AG10803 (cell line): ENCODE results near the gene FARS2.
"Not testable (repeated sequence)": the region's sequence is repeated elsewhere in the genome, so short reads cannot be mapped to it uniquely, and the experiment has no call there.

Source experiments
- DNase-seq: peaks from one replicate; pipeline ENCODE4 v3.0.0; 2010; ENCODE audit warnings: low read depth
- H3K4me3 ChIP-seq: 2 replicates; pipeline ENCODE4 v1.5.1; 2011; ENCODE audit warnings: mild to moderate bottlenecking, low read length, control low read depth
- TF ChIP-seq, protein P1 (sequence below): conservative IDR thresholded peaks from 2 replicates; pipeline ENCODE4 v1.5.1; 2011; ENCODE audit warnings: mild to moderate bottlenecking, low read length, control low read depth, inconsistent platforms

FARS2 gene

DNA sequence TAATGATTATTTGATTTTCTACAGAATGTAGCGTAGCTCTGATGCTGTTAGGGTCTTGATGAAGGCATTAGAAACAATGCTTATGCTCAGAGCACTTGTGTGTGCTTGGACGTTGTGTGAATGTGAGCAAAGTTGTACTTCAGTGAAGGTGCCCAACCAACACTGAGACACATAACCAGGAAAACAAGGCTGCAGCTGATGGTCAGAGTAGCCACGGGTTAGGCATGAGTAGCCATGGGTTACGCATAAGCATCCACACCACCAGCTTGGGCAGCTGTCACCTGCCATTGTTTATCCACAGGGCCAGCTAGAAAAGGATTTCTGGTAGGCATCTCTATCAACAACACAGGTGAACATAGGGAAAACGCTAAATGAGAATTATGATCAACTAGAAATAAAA, 418.8 kb downstream of the FARS2 start:
- no peak overlapping the region for H3K4me3 ChIP-seq
- TF ChIP-seq, protein P1, sequence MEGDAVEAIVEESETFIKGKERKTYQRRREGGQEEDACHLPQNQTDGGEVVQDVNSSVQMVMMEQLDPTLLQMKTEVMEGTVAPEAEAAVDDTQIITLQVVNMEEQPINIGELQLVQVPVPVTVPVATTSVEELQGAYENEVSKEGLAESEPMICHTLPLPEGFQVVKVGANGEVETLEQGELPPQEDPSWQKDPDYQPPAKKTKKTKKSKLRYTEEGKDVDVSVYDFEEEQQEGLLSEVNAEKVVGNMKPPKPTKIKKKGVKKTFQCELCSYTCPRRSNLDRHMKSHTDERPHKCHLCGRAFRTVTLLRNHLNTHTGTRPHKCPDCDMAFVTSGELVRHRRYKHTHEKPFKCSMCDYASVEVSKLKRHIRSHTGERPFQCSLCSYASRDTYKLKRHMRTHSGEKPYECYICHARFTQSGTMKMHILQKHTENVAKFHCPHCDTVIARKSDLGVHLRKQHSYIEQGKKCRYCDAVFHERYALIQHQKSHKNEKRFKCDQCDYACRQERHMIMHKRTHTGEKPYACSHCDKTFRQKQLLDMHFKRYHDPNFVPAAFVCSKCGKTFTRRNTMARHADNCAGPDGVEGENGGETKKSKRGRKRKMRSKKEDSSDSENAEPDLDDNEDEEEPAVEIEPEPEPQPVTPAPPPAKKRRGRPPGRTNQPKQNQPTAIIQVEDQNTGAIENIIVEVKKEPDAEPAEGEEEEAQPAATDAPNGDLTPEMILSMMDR: no peak
- DNase-seq: no peak

DNA sequence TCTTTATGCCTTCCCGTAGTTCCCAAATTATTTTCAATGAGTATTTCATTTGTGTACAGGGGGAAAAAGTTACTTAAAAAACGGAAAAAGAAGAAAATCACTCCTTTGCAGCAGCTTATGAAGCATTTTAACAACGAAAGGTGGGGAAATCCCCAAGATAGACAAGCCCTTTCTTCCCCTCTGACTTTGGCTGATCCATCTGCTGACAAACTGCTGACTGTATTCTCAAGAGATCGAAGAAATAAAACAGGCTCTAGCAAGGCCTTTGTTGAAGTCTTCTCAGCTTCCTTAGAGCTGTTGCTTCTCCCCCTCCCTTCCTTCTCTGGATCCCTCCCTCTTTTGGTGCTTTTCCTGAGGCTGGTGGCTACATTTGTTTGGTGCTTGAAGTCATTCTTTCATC, 420.2 kb downstream of the FARS2 start:
- no peak for DNase-seq
- TF ChIP-seq, protein P1: no peak
- no peak overlapping the region for H3K4me3 ChIP-seq

DNA sequence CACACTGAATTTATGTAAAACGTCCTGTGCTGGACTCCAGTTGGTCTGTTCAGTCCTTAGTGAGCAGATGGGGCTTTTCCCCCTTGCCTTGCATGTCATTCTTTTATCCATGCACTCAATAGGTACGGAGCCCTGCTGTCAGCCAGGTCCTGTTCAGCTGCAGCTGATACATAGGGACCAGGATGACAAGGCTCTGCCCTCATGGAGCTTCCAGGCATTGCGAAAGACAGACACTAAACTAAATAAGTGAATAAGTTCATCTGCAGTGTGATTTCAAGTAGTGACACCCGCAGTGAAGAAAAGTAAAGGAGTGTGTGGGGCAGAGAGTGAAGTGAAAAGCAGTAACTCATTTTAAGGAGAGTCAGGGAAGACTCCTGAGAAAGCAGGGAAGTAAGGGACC, 421.2 kb downstream of the FARS2 start:
- H3K4me3 ChIP-seq: no peak overlapping the region
- TF ChIP-seq, protein P1: no peak
- no peak for DNase-seq

DNA sequence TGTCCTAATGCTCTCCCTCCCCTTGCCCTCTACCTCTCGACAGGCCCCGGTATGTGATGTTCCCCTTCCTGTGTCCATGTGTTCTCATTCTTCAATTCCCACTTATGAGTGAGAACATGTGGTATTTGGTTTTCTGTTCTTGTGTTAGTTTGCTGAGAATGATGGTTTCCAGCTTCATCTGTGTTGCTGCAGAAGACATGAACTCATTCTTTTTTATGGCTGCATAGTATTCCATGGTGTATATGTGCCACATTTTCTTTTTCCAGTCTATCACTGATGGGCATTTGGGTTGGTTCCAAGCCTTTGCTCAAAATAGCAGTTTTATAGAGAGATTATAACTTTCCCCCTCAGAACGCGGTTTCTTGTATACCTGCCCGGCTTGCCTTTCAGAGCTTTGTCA, 422.4 kb downstream of the FARS2 start:
- H3K4me3 ChIP-seq, DNase-seq: not testable (repeated sequence)

DNA sequence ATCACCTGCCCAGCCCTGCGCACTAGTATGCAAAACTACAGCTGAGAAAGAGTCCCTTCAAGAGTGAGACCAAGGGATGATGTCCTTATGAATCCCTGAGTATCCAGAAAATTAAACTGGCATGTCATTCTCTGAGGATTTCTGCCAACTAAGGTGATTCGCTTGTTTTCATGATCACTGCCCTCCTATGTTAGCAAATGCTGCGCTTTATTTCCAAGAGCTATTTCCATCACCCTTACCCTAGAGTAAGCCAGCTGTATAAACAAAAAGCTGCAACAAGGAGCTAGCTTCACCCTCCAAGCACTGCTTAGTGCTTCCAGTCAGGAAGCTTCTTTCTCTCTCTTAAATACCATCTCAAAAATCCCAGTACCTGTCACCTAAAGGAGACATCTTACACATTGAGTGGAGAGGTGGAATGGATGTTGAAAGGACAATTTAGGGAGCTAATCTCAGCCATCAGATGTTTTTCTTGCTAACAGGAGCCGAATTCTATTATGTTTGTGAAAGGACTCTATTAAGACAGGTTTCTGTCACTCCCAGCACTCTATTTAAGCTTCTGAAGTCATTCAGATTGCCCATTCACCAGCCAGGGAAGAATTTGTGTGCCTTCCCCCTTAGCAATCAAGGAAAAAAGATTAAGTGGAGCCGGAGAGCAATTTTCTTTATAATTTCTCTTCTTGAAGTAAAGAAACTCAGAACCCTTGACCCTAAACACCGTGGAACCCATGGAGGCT, 423.2 kb downstream of the FARS2 start:
- DNase-seq: peak; percentile 38
- H3K4me3 ChIP-seq: no peak overlapping the region
- TF ChIP-seq, protein P1: no peak

DNA sequence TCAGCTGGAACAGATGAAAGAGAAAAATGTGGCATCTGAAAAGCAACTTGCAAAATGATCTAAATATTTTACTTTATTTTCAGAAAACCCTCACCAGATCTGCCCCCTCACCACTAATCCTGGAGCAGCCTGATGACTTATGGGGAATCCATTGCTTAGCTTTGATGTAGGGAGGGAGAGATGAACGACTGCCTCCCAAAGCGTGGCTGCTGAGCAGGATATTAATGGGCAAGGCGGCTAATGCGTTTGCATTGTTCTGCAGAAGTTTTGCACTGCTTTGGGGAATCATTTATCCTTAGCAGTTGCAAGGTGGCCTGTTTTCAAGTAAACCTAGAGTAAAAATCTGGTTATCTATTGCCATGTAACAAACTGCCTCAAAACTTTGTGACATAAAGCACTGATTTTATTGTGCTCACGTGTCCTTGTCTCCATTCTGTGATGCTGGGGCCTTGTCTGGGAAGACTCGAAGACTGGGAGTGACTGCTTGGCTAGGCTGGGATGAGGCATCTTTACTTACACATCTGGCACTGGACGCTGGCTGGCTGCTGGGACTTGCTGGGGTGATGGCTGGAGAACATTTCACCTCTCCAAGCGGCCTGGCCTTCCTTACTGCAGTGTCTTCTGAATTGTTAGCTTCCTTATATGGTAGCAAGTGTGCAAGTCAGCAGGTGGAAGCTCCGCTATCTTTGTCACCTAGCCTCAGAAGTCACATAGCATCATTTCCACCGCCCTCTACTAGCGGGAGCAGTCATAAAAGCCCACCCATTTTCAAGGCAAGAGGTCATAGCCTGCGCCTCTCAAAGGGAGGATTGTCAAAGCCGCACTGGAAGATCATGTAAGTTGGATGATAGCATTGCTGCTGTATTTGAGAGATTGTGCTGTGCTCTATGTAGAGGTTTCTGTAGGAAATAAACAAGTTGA, 432.2 kb downstream of the FARS2 start:
- TF ChIP-seq, protein P1: no peak
- no peak overlapping the region for H3K4me3 ChIP-seq
- no peak for DNase-seq

DNA sequence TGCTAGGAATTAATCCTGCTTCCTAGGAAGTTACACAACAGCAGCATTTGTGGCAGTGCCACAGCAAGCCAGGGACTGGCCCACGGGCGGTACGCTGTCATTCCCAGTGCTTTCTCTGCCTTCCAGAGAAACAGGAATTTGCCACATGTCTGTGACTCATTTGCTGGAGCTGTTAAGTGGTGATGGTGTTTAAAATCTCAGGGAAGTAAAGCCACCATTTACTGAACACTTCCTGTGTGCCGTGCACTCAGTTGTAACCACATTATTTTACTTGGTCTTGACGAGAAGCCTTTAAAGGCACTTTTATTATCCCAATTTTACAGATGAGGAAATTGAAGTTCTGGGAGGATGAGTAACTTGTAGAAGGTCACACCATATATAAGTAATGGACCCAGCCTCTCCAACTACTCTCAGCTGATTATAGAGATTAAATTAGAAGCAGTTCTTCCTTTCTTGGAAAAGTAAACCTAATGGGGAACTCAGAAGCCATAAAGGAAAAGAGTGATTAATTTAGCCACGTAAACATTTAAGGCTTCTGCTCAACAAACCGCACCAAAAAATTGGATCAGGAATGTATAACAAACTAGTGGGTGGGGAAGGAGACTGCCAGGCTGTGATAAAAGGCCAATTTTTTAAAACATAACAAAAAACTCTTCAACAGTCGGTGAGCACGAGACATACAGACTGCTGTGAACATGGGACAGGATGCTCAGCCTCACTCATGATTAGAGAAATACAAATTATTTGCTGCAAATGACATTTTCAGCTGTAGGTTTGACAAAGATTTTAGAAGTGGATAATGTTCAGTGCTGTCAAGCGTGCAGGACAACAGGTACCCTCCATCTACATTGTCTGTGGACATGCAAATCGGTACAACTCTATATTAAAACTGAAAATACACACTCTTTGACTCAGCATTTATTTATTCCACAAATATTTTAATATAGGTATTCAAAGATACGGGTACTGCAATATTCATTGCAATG, 434.2 kb downstream of the FARS2 start:
- peak; percentile 94 for DNase-seq
- peak overlapping the region; percentile 17 for H3K4me3 ChIP-seq
- TF ChIP-seq, protein P1: no peak
